ENCODE results near the gene TUBB6. TPM values are rescaled to one million over a fixed set of nuclear protein-coding genes. Genes with fewer than 3 reads are reported as not detected.

Gene TUBB6
- 137 to 240 TPM (median 149 TPM) in 3 replicates for total RNA-seq (2021)
- percentile 90 among the genes with signal in this experiment for Bru-seq, nascent RNA
- long read RNA-seq, experiment 1, transcript TUBB6-202 (3 exons, 2,163 nt) = minor isoform, 20 of 581 reads
- long read RNA-seq, experiment 1, transcript TUBB6-201 (4 exons, 2,064 nt) = major isoform, 446 of 581 reads
- long read RNA-seq, experiment 1, transcript TUBB6-207 (3 exons, 1,075 nt) = minor isoform, 28 of 581 reads
- long read RNA-seq, experiment 1, transcript TUBB6-203 (4 exons, 788 nt) = minor isoform, 16 of 581 reads
- long read RNA-seq, experiment 1, partial matches to known transcripts = 38 of 581 reads
- long read RNA-seq, experiment 1, other reads (novel, unspliced or antisense) = 12 of 581 reads
- long read RNA-seq, experiment 2, transcript TUBB6-201 (4 exons, 2,064 nt) = major isoform, 95 of 208 reads
- long read RNA-seq, experiment 2, transcript TUBB6-207 (3 exons, 1,075 nt) = minor isoform, 11 of 208 reads
- long read RNA-seq, experiment 2, transcript TUBB6-213 (4 exons, 1,017 nt) = minor isoform, 9 of 208 reads
- long read RNA-seq, experiment 2, partial matches to known transcripts = 34 of 208 reads
- long read RNA-seq, experiment 2, other reads (novel, unspliced or antisense) = 56 of 208 reads
- long read RNA-seq, experiment 3, transcript TUBB6-201 (4 exons, 2,064 nt) = major isoform, 531 of 612 reads
- long read RNA-seq, experiment 3, transcript TUBB6-207 (3 exons, 1,075 nt) = minor isoform, 22 of 612 reads
- long read RNA-seq, experiment 3, transcript TUBB6-213 (4 exons, 1,017 nt) = minor isoform, 10 of 612 reads
- long read RNA-seq, experiment 3, transcript TUBB6-202 (3 exons, 2,163 nt) = minor isoform, 10 of 612 reads
- long read RNA-seq, experiment 3, partial matches to known transcripts = 13 of 612 reads
- long read RNA-seq, experiment 3, other reads (novel, unspliced or antisense) = 11 of 612 reads

DNA sequence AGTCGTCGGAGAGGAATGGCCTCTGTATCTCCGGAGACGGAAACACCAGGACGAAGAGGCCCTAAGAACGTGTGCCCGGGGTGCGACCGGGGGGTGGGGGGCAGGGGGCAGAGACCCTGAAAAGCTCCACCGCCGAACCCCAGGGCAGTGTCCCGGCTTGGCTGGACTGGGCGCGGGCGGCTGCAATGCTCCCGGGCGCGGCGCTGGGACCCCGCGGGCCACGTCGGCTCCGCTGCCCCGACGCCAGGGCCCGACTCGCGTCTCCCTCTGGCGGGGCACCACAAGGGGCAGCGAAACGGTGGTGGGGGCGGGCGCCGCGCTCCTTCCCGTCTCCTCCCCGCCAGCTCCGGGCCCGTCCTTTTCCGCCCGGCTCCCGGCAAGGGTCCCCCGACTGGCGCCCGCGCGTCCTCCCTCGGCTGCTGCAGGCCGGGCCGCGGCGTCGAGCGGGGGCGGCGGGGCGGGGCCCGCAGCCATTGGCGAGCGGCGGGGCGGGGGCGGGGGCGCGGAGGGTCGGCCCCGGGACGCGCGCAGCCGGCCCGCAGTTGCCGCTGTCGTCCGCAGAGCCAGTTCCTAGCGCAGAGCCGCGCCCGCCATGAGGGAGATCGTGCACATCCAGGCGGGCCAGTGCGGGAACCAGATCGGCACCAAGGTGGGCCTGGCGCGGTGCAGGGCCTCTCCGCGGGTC is at the start of gene TUBB6:
Gene TUBB6 (plus strand): TSS at position 541 of the 685 bp plus-strand sequence. CDS start 52 bp downstream, at position 593.
- ChIA-PET CTCF (interaction anchor here (0.7 to 4.0 kb wide), 11 partner anchors 10 to 70 kb away, joined by 3 to 24 read pairs (median 8); partner anchors contain the start of gene AFG3L2), POLR2A (interaction anchor here (1.0 to 1.1 kb wide), 2 partner anchors 20 to 28 kb away, joined by 4 to 8 read pairs; no protein-coding TSS in a partner anchor)
- ATAC-seq (peak; percentile 69), DNase-seq (ENCODE audit: low spot score) (peak; percentile 73)
- Mint-ChIP-seq H3K27me3 (ENCODE audit: low read depth) (peaks cover 20% of the 10 kb centered on the region), H3K36me3 (peaks cover 29% of the 10 kb centered on the region), H3K4me1 (peaks cover 42% of the 10 kb centered on the region), H3K4me3 (peak within 1 kb of the TSS; percentile 87), H3K9me3 (peaks cover 8% of the 10 kb centered on the region), H3K27ac (peak within 1 kb of the TSS; percentile 37; the same call in 1 of the 2 replicates)
- no peak for TF ChIP-seq NR3C1 (CRISPR knock-in tag; conservative IDR thresholded peaks at IDR 0.05; ENCODE audit: low read depth)
- TF ChIP-seq, protein P1, sequence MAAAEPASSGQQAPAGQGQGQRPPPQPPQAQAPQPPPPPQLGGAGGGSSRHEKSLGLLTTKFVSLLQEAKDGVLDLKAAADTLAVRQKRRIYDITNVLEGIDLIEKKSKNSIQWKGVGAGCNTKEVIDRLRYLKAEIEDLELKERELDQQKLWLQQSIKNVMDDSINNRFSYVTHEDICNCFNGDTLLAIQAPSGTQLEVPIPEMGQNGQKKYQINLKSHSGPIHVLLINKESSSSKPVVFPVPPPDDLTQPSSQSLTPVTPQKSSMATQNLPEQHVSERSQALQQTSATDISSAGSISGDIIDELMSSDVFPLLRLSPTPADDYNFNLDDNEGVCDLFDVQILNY (CRISPR knock-in tag; IDR thresholded peaks at IDR 0.05) = 0 out of 2 replicates have a peak, but pooled peaks have one; percentile 6

GRCh38 chr18:12258719-12259705 is 49.0 kb upstream of the TUBB6 start:
- Mint-ChIP-seq H3K36me3 (no peaks in the 10 kb centered on the region), H3K4me3 (no peak overlapping the region), H3K27ac (no peak overlapping the region), H3K9me3 (no peaks in the 10 kb centered on the region), H3K4me1 (peaks cover 13% of the 10 kb centered on the region), H3K27me3 (ENCODE audit: low read depth) (peaks cover 37% of the 10 kb centered on the region)
- ChIA-PET CTCF (interaction anchor here (1.2 to 4.0 kb wide), 4 partner anchors 12 to 69 kb away, joined by 3 to 33 read pairs (median 8); no protein-coding TSS in a partner anchor), POLR2A (no interaction called here)
- no peak for ATAC-seq
- no peak for DNase-seq (ENCODE audit: low spot score)
- TF ChIP-seq NR2C2 (CRISPR knock-in tag; IDR thresholded peaks at IDR 0.05) (no peak), NR3C1 (CRISPR knock-in tag; conservative IDR thresholded peaks at IDR 0.05; ENCODE audit: low read depth) (no peak), ESRRA (CRISPR knock-in tag; IDR thresholded peaks at IDR 0.05; ENCODE audit: borderline replicate concordance) (no peak), ETV6 (CRISPR knock-in tag; IDR thresholded peaks at IDR 0.05) (no peak), ZNF219 (CRISPR knock-in tag; IDR thresholded peaks at IDR 0.05; ENCODE audit: borderline replicate concordance) (no peak), GTF2I (CRISPR knock-in tag; conservative IDR thresholded peaks at IDR 0.05) (no peak), ZNF416 (CRISPR knock-in tag; IDR thresholded peaks at IDR 0.05) (no peak), AR (CRISPR knock-in tag; IDR thresholded peaks at IDR 0.05) (no peak), ATF6 (CRISPR knock-in tag; IDR thresholded peaks at IDR 0.05) (no peak), RORB (CRISPR knock-in tag; IDR thresholded peaks at IDR 0.05) (no peak), ZNF281 (CRISPR knock-in tag; IDR thresholded peaks at IDR 0.05) (no peak), NFATC4 (CRISPR knock-in tag; IDR thresholded peaks at IDR 0.05) (no peak), JAZF1 (CRISPR knock-in tag; IDR thresholded peaks at IDR 0.05) (no peak), FOXP1 (CRISPR knock-in tag; IDR thresholded peaks at IDR 0.05; ENCODE audit: borderline replicate concordance) (no peak), TCF7 (CRISPR knock-in tag; IDR thresholded peaks at IDR 0.05; ENCODE audit: low read depth) (no peak), NFYB (CRISPR knock-in tag; conservative IDR thresholded peaks at IDR 0.05; ENCODE audit: low read depth) (no peak)
- TF ChIP-seq, protein P2, sequence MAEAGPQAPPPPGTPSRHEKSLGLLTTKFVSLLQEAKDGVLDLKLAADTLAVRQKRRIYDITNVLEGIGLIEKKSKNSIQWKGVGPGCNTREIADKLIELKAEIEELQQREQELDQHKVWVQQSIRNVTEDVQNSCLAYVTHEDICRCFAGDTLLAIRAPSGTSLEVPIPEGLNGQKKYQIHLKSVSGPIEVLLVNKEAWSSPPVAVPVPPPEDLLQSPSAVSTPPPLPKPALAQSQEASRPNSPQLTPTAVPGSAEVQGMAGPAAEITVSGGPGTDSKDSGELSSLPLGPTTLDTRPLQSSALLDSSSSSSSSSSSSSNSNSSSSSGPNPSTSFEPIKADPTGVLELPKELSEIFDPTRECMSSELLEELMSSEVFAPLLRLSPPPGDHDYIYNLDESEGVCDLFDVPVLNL (CRISPR knock-in tag; IDR thresholded peaks at IDR 0.05; ENCODE audit: borderline replicate concordance, low read depth) = no peak

Measured in WTC11 (cell line).